OCI-LY1 (cell line): Measurements from ENCODE around the gene RXYLT1.

Source experiments
- CTCF ChIP-seq: fragments of 200-600 bp; sonication (generic), shearing (Covaris generic); IDR thresholded peaks from 2 replicates; pipeline ENCODE4 v1.5.1; 2017; ENCODE audit warnings: mild to moderate bottlenecking, antibody characterized with exemption, low read length, moderate library complexity, mixed read lengths
- EZH2 ChIP-seq: fragments of 200-600 bp; sonication (generic), shearing (Covaris generic); IDR thresholded peaks from 2 replicates; pipeline ENCODE4 v1.8.0; 2017; ENCODE audit warnings: borderline replicate concordance, mixed run types, mild to moderate bottlenecking, antibody characterized with exemption, low read length, moderate library complexity, mixed read lengths

GRCh38 chr12:63838411-63838810 is 58.7 kb downstream of the RXYLT1 start:
- TF ChIP-seq CTCF (no peak), EZH2 (no peak)
